DOHH2 (cell line): ENCODE data around the gene ABR.

ENCODE experiments used
- H3F3A ChIP-seq: fragments of 200-600 bp; sonication (generic), shearing (Covaris generic); 2 replicates; pipeline ENCODE4 v1.6.0; 2016; ENCODE audit warnings: antibody characterized with exemption, mild to moderate bottlenecking; ENCODE audit not compliant: control insufficient read depth, insufficient read depth
- H3K27ac ChIP-seq: fragments of 200-600 bp; sonication (generic); 2 replicates; pipeline ENCODE4 v1.5.1; 2014; ENCODE audit warnings: low read depth, mild to moderate bottlenecking, low read length, moderate library complexity
- H3K27me3 ChIP-seq: fragments of 200-600 bp; sonication (generic); 2 replicates; pipeline ENCODE4 v1.6.1; 2014; ENCODE audit warnings: mild to moderate bottlenecking, low read length, mixed read lengths; ENCODE audit not compliant: control insufficient read depth
- H3K36me3 ChIP-seq: fragments of 200-600 bp; sonication (generic); 2 replicates; pipeline ENCODE4 v1.6.1; 2014; ENCODE audit warnings: mild to moderate bottlenecking, low read length, moderate library complexity, mixed read lengths; ENCODE audit not compliant: control insufficient read depth
- H3K4me1 ChIP-seq: fragments of 200-600 bp; sonication (generic); 2 replicates; pipeline ENCODE4 v1.6.1; 2014; ENCODE audit warnings: mild to moderate bottlenecking, low read length, mixed read lengths; ENCODE audit not compliant: control insufficient read depth
- H3K4me2 ChIP-seq: fragments of 200-600 bp; sonication (generic); 2 replicates; pipeline ENCODE4 v1.6.0; 2014; ENCODE audit warnings: mild to moderate bottlenecking, low read length, moderate library complexity
- H3K4me3 ChIP-seq: fragments of 200-600 bp; sonication (generic); 2 replicates; pipeline ENCODE4 v1.5.1; 2014; ENCODE audit warnings: mild to moderate bottlenecking, low read length, mixed read lengths
- H3K79me2 ChIP-seq: fragments of 200-600 bp; sonication (generic); 2 replicates; pipeline ENCODE4 v1.6.1; 2014; ENCODE audit warnings: mild to moderate bottlenecking, low read length, mixed read lengths; ENCODE audit not compliant: control insufficient read depth
- H3K9me2 ChIP-seq: fragments of 200-600 bp; sonication (generic); replicated peaks from 2 replicates; pipeline ENCODE4 v1.6.1; 2014; ENCODE audit warnings: mild to moderate bottlenecking, low read length, mixed read lengths; ENCODE audit not compliant: control insufficient read depth
- H3K9me3 ChIP-seq: fragments of 200-600 bp; sonication (generic); 2 replicates; pipeline ENCODE4 v1.6.1; 2014; ENCODE audit warnings: antibody characterized with exemption, low read length, mixed read lengths; ENCODE audit not compliant: control insufficient read depth, insufficient read depth
- H4K20me1 ChIP-seq: fragments of 200-600 bp; sonication (generic); 2 replicates; pipeline ENCODE4 v1.6.0; 2014; ENCODE audit warnings: low read depth, mild to moderate bottlenecking, antibody characterized with exemption, low read length, moderate library complexity; ENCODE audit not compliant: control insufficient read depth, insufficient read depth
- CTCF ChIP-seq: fragments of 200-600 bp; sonication (generic); IDR thresholded peaks from one replicate; pipeline ENCODE4 v1.5.1; 2014; ENCODE audit warnings: antibody characterized with exemption, mild to moderate bottlenecking, low read depth, low read length; ENCODE audit not compliant: poor library complexity, severe bottlenecking
- EZH2phosphoT487 ChIP-seq: fragments of 200-600 bp; sonication (generic); IDR thresholded peaks from 2 replicates; pipeline ENCODE4 v1.6.1; 2017; ENCODE audit warnings: borderline replicate concordance, mild to moderate bottlenecking, antibody characterized with exemption, low read length, moderate library complexity, mixed read lengths

ABR gene

GRCh38 chr17:1108478-1108764 lies 71.4 kb downstream of the ABR start:
- Histone ChIP-seq H3K27ac (no peak overlapping the region), H3K79me2 (peaks cover 90% of the 10 kb centered on the region), H3K4me3 (no peak overlapping the region), H3K9me3 (no peaks in the 10 kb centered on the region), H3K4me2 (no peak overlapping the region; the same call in 1 of the 2 replicates), H4K20me1 (peaks cover 24% of the 10 kb centered on the region), H3K36me3 (peaks cover 42% of the 10 kb centered on the region), H3K4me1 (peaks cover 39% of the 10 kb centered on the region), H3K9me2 (no peaks in the 10 kb centered on the region), H3F3A (no peaks in the 10 kb centered on the region), H3K27me3 (no peaks in the 10 kb centered on the region)
- TF ChIP-seq CTCF (no peak), EZH2phosphoT487 (no peak)

GRCh38 chr17:1107777-1108477 lies 71.9 kb downstream of the ABR start:
- Histone ChIP-seq H3K36me3 (peaks cover 44% of the 10 kb centered on the region), H3K4me3 (no peak overlapping the region), H3K79me2 (peaks cover 92% of the 10 kb centered on the region), H3F3A (no peaks in the 10 kb centered on the region), H3K27ac (no peak overlapping the region), H3K9me3 (no peaks in the 10 kb centered on the region), H3K9me2 (no peaks in the 10 kb centered on the region), H3K4me2 (no peak overlapping the region), H3K27me3 (no peaks in the 10 kb centered on the region), H4K20me1 (peaks cover 24% of the 10 kb centered on the region), H3K4me1 (peaks cover 38% of the 10 kb centered on the region)
- TF ChIP-seq CTCF (no peak), EZH2phosphoT487 (no peak)

- H3K4me3 ChIP-seq: no peak overlapping the region
- H4K20me1 ChIP-seq: peaks cover 24% of the 10 kb centered on the region
- TF ChIP-seq EZH2phosphoT487: no peak
- no peak for TF ChIP-seq CTCF
- no peaks in the 10 kb centered on the region for H3K9me2 ChIP-seq
- H3K4me1 ChIP-seq: peaks cover 31% of the 10 kb centered on the region
- H3K9me3 ChIP-seq: no peaks in the 10 kb centered on the region
- peaks cover 90% of the 10 kb centered on the region for H3K79me2 ChIP-seq
- no peak overlapping the region for H3K4me2 ChIP-seq
- peaks cover 45% of the 10 kb centered on the region for H3K36me3 ChIP-seq
- H3F3A ChIP-seq: no peaks in the 10 kb centered on the region
- no peaks in the 10 kb centered on the region for H3K27me3 ChIP-seq
- no peak overlapping the region for H3K27ac ChIP-seq
These were observed 72.6 kb downstream of the ABR start for GRCh38 chr17:1107083-1107776.
